Measurements from ENCODE around the gene GRID2IP. TPM values are rescaled to one million over a fixed set of nuclear protein-coding genes. Genes with fewer than 3 reads are reported as not detected.

Gene GRID2IP
- total RNA-seq, 1 experiment from 2014 or later = 3.0 TPM

DNA sequence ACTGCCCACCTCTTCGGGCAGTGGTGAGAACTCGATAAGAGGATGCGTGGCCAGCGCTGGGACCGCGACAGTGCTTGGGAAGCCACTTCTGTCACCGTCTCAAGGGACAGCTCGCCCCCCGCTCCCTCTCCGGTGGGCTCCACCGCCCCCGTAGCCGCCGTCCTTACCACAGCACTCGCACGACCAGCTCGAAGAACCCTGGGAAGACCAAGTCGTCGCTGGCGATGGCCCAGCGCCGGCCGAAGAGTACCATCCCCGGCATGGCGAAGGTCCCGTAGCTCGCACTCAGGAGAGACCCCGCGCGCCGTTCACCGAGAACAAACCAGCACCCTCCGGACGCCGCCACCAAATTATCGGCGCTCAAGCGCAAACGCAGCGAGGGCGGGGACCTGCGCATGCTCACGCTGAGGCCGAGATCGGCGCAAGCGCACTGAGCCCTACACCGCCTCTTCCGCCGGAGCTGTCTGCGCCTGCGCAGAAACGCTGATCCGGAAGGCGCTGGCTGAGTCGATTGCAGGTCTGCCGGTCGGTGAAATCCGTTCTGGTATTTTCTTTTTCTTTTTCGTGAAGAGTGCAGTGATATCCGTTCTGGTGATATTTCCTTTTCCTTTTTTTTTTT is 103.6 kb downstream of the GRID2IP start, which contains the start of gene DAGLB (continued):
- TF ChIP-seq, protein P1, sequence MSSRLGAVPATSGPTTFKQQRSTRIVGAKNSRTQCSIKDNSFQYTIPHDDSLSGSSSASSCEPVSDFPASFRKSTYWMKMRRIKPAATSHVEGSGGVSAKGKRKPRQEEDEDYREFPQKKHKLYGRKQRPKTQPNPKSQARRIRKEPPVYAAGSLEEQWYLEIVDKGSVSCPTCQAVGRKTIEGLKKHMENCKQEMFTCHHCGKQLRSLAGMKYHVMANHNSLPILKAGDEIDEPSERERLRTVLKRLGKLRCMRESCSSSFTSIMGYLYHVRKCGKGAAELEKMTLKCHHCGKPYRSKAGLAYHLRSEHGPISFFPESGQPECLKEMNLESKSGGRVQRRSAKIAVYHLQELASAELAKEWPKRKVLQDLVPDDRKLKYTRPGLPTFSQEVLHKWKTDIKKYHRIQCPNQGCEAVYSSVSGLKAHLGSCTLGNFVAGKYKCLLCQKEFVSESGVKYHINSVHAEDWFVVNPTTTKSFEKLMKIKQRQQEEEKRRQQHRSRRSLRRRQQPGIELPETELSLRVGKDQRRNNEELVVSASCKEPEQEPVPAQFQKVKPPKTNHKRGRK (CRISPR knock-in tag; IDR thresholded peaks at IDR 0.05; ENCODE audit: borderline replicate concordance) = no peak
- TF ChIP-seq, protein P2, sequence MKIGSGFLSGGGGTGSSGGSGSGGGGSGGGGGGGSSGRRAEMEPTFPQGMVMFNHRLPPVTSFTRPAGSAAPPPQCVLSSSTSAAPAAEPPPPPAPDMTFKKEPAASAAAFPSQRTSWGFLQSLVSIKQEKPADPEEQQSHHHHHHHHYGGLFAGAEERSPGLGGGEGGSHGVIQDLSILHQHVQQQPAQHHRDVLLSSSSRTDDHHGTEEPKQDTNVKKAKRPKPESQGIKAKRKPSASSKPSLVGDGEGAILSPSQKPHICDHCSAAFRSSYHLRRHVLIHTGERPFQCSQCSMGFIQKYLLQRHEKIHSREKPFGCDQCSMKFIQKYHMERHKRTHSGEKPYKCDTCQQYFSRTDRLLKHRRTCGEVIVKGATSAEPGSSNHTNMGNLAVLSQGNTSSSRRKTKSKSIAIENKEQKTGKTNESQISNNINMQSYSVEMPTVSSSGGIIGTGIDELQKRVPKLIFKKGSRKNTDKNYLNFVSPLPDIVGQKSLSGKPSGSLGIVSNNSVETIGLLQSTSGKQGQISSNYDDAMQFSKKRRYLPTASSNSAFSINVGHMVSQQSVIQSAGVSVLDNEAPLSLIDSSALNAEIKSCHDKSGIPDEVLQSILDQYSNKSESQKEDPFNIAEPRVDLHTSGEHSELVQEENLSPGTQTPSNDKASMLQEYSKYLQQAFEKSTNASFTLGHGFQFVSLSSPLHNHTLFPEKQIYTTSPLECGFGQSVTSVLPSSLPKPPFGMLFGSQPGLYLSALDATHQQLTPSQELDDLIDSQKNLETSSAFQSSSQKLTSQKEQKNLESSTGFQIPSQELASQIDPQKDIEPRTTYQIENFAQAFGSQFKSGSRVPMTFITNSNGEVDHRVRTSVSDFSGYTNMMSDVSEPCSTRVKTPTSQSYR (CRISPR knock-in tag; IDR thresholded peaks at IDR 0.05) = no peak
- TF ChIP-seq ERG (CRISPR knock-in tag; IDR thresholded peaks at IDR 0.05) = no peak
- TF ChIP-seq ZNF396 (CRISPR knock-in tag; IDR thresholded peaks at IDR 0.05; ENCODE audit: borderline replicate concordance) = no peak
- no peak for TF ChIP-seq PRRX2 (CRISPR knock-in tag; IDR thresholded peaks at IDR 0.05)
- no peak for TF ChIP-seq AR (CRISPR knock-in tag; IDR thresholded peaks at IDR 0.05)
- TF ChIP-seq FOXP1 (CRISPR knock-in tag; IDR thresholded peaks at IDR 0.05; ENCODE audit: borderline replicate concordance) = no peak
- TF ChIP-seq GTF2I (CRISPR knock-in tag; conservative IDR thresholded peaks at IDR 0.05) = no peak

Other genes starting within 250 kb of the GRID2IP start
- gene FAM220A, start 202.5 kb downstream of the GRID2IP start, total RNA-seq (2021) = 20.0 to 22.5 TPM (median 21.6 TPM) in 3 replicates
- 260 to 281 TPM (median 260 TPM) in 3 replicates for gene RAC1, start 176.9 kb downstream of the GRID2IP start, total RNA-seq (2021)
- gene DAGLB, start 103.5 kb downstream of the GRID2IP start, total RNA-seq (2021) = 32.7 to 38.7 TPM (median 33.6 TPM) in 3 replicates
- gene KDELR2, start 67.3 kb downstream of the GRID2IP start, total RNA-seq (2021) = 79.4 to 84.3 TPM (median 79.9 TPM) in 3 replicates
- 37.7 to 48.2 TPM (median 46.4 TPM) in 3 replicates for gene ZDHHC4, start 26.0 kb upstream of the GRID2IP start, total RNA-seq (2021)
- gene INTS15, start 38.6 kb upstream of the GRID2IP start, total RNA-seq (2021) = 25.6 to 28.2 TPM (median 27.6 TPM) in 3 replicates
- 7.7 to 8.0 TPM (median 8.0 TPM) in 3 replicates for gene ZNF853, start 64.1 kb upstream of the GRID2IP start, total RNA-seq (2021)
- gene ZNF316, start 85.9 kb upstream of the GRID2IP start, total RNA-seq (2021) = 15.1 to 19.9 TPM (median 18.8 TPM) in 3 replicates
- 19.9 to 21.6 TPM (median 20.9 TPM) in 3 replicates for gene ZNF12, start 155.5 kb upstream of the GRID2IP start, total RNA-seq (2021)
- gene RSPH10B2, start 202.6 kb upstream of the GRID2IP start, total RNA-seq (2021) = 0.25 to 0.44 TPM in 2 of 3 replicates, not detected in the other

Measured in WTC11 (cell line).